K562 (cell line): ENCODE results near the gene FKBP8. TPM values are rescaled to one million over a fixed set of nuclear protein-coding genes. Genes with fewer than 3 reads are reported as not detected.

ENCODE experiments used
- CTCF ChIP-seq, 3 experiments: IDR thresholded peaks in 2 of 3; conservative IDR thresholded peaks in 1 of 3; 2 replicates each; pipeline ENCODE4 v1.5.1; 2011 to 2012; ENCODE audit warnings: low read length in 3 of 3, mild to moderate bottlenecking in 3 of 3, control low read depth in 2 of 3, improper control_type of control experiment in 1 of 3, inconsistent platforms in 1 of 3, low read depth in 1 of 3, mixed read lengths in 1 of 3, moderate library complexity in 1 of 3; ENCODE audit not compliant: insufficient read depth in 2 of 3
- DEAF1 ChIP-seq: fragments of 450-650 bp; formaldehyde crosslinking; IDR thresholded peaks from 2 replicates; pipeline ENCODE4 v1.4.0; 2020; ENCODE audit warnings: mild to moderate bottlenecking, moderate library complexity
- EHMT2 ChIP-seq: fragments of 450-650 bp; IDR thresholded peaks from 2 replicates; pipeline ENCODE4 v1.6.1; 2018; ENCODE audit warnings: antibody characterized with exemption
- HSF4 ChIP-seq: fragments of 250-450 bp; sonication (Bioruptor Pico); IDR thresholded peaks from 2 replicates; pipeline ENCODE4 v2.1.2; 2022; ENCODE audit warnings: mild to moderate bottlenecking, moderate library complexity, borderline replicate concordance
- KAT7 ChIP-seq: sonication (generic); formaldehyde crosslinking; IDR thresholded peaks from 2 replicates; pipeline ENCODE4 v1.8.0; 2022; ENCODE audit warnings: missing genetic modification reagents, mild to moderate bottlenecking, borderline replicate concordance
- NR0B1 ChIP-seq: fragments of 450-650 bp; IDR thresholded peaks from one replicate; pipeline ENCODE4 v1.6.1; 2018; ENCODE audit warnings: mild to moderate bottlenecking, moderate library complexity; ENCODE audit not compliant: partially characterized antibody
- PCBP2 ChIP-seq: fragments of 200-400 bp; formaldehyde crosslinking; IDR thresholded peaks from 2 replicates; pipeline ENCODE4 v1.6.1; 2018; ENCODE audit warnings: low read length, low read depth, mild to moderate bottlenecking, moderate library complexity; ENCODE audit not compliant: poor library complexity, severe bottlenecking
- PRDM10 ChIP-seq: fragments of 450-650 bp; IDR thresholded peaks from 2 replicates; pipeline ENCODE4 v1.6.1; 2018; ENCODE audit not compliant: partially characterized antibody
- RBM17 ChIP-seq: fragments of 200-400 bp; formaldehyde crosslinking; IDR thresholded peaks from 2 replicates; pipeline ENCODE4 v1.6.1; 2017; ENCODE audit warnings: low read depth, mild to moderate bottlenecking, low read length, borderline replicate concordance
- SFPQ ChIP-seq: fragments of 200-400 bp; formaldehyde crosslinking; IDR thresholded peaks from 2 replicates; pipeline ENCODE4 v1.6.1; 2017; ENCODE audit warnings: mild to moderate bottlenecking, low read depth, low read length, moderate library complexity
- TRIM25 ChIP-seq: fragments of 450-650 bp; IDR thresholded peaks from 2 replicates; pipeline ENCODE4 v1.7.0; 2016; ENCODE audit warnings: borderline replicate concordance
- ZNF197 ChIP-seq: fragments of 200-800 bp; sonication (Bioruptor generic); IDR thresholded peaks from 2 replicates; pipeline ENCODE4 v1.6.1; 2016; ENCODE audit warnings: low read depth, missing genetic modification characterization, missing compliant biosample characterization
- polyA plus RNA-seq, 8 experiments: library from polyadenylated mRNA; depleted of rRNA in 4 of 8; stranded (reverse) in 5 of 8; unstranded in 3 of 8; fragments of >200 nt; fragmentation: Nextera tagmentation in 2 of 8; fragmentation: Illumina TruSeq in 1 of 8; extraction: Ambion mirVana in 2 of 8; extraction: Trizol in 1 of 8; gene quantifications; 2 replicates each; pipeline versions ENCODE4 v1.2.1 to v1.2.3, GENCODE V29; 2011 to 2014; ENCODE audit warnings: inconsistent platforms in 1 of 8, missing spikeins in 1 of 8
- total RNA-seq, 7 experiments: library from RNA; depleted of rRNA in 6 of 7; stranded (reverse); fragments of >200 nt in 6 of 7; fragmentation: Illumina TruSeq in 2 of 7; extraction: Trizol in 2 of 7; gene quantifications; 2 replicates each; pipeline versions ENCODE4 v1.2.1 to v1.2.3, GENCODE V29; 2011 to 2021; ENCODE audit warnings: low replicate concordance in 1 of 7

The FKBP8 gene
- total and polyA plus RNA-seq, 9 of the 15 experiments (the other 6 are each of a cell fraction or from before 2014, with no cell fraction given) = 0.46 to 236 (median 104) TPM

GRCh38 chr19:18557411-18558201, 14.2 kb upstream of the FKBP8 start, which contains the start of gene KXD1 (continued):
- no peak for TF ChIP-seq SFPQ
- no peak for TF ChIP-seq PCBP2
- TF ChIP-seq ZNF197 (CRISPR knock-in tag) = no peak
- TF ChIP-seq CTCF (IDR thresholded peaks at IDR 0.05 in 2 of 3, conservative IDR thresholded peaks at IDR 0.05 in 1 of 3; ENCODE audit: insufficient read depth in 2 of 3, low read depth in 1 of 3, low read length in 3 of 3) = no peak
- no peak; the same call in 1 of the 2 replicates for TF ChIP-seq KAT7 (CRISPR knock-in tag)
- no peak for TF ChIP-seq NR0B1
- TF ChIP-seq RBM17 = no peak
- TF ChIP-seq TRIM25 = no peak
- TF ChIP-seq HSF4 = no peak
- no peak for TF ChIP-seq PRDM10
- TF ChIP-seq EHMT2 = no peak
- TF ChIP-seq DEAF1 (CRISPR knock-in tag) = no peak
